ENCODE measurements around the gene CDC7. TPM values are rescaled to one million over a fixed set of nuclear protein-coding genes. Genes with fewer than 3 reads are reported as not detected.

CDC7 gene
- polyA plus RNA-seq, 1 donor (not counting 4 experiments of a cell fraction or from before 2014, with no cell fraction given) = 8.1 TPM

GRCh38 chr1:91540910-91541309, 40.3 kb downstream of the CDC7 start:
- Histone ChIP-seq H3K4me3 (ENCODE audit: control insufficient read depth in 2 of 3, extremely low read depth in 1 of 3, insufficient read depth in 2 of 3, low read depth in 1 of 3, low read length in 3 of 3) (no peak overlapping the region), H3K27ac (ENCODE audit: control insufficient read depth, insufficient read depth, low read length) (no peak overlapping the region), H3K4me2 (ENCODE audit: control insufficient read depth, extremely low read depth, insufficient read depth, low read depth, low read length) (no peak overlapping the region), H3K9me3 (ENCODE audit: control insufficient read depth, low read depth, low read length) (no peaks in the 10 kb centered on the region), H3K79me2 (ENCODE audit: control insufficient read depth, insufficient read depth, low read length) (no peaks in the 10 kb centered on the region), H2AFZ (ENCODE audit: control insufficient read depth, low read length) (no peak overlapping the region), H3K36me3 (ENCODE audit: control insufficient read depth in 2 of 2, extremely low read depth in 1 of 2, insufficient read depth in 2 of 2, low read length in 2 of 2) (no peaks in the 10 kb centered on the region), H3K9me1 (ENCODE audit: control insufficient read depth, extremely low read depth, insufficient read depth, low read length) (no peaks in the 10 kb centered on the region), H3K9ac (ENCODE audit: control insufficient read depth, extremely low read depth, insufficient read depth, low read length) (no peak overlapping the region), H3K4me1 (ENCODE audit: control insufficient read depth, extremely low read depth, insufficient read depth, low read length) (no peaks in the 10 kb centered on the region), H3K27me3 (ENCODE audit: control insufficient read depth, extremely low read depth, insufficient read depth, low read length) (no peaks in the 10 kb centered on the region), H4K20me1 (ENCODE audit: control insufficient read depth, extremely low read depth, insufficient read depth, low read length) (no peaks in the 10 kb centered on the region)
- dilution Hi-C loops (cut with MboI; ENCODE audit: extremely low pct_ligation_motif_present, low sequenced_read_pairs) = no loop called here
- no peak for FAIRE-seq
- DNase-seq (ENCODE audit: low read depth, low spot score) = no peak
- TF ChIP-seq CTCF (optimal IDR thresholded peaks at IDR 0.05 in 1 of 3, IDR thresholded peaks at IDR 0.05 in 1 of 3, conservative IDR thresholded peaks at IDR 0.05 in 1 of 3; ENCODE audit: extremely low read depth in 1 of 3, insufficient read depth in 2 of 3, low read length in 3 of 3) (no peak), EZH2 (IDR thresholded peaks at IDR 0.05; ENCODE audit: low read length) (no peak)

GRCh38 chr1:91541918-91542533, 41.4 kb downstream of the CDC7 start:
- dilution Hi-C loops (cut with MboI; ENCODE audit: extremely low pct_ligation_motif_present, low sequenced_read_pairs) = no loop called here
- TF ChIP-seq CTCF (optimal IDR thresholded peaks at IDR 0.05 in 1 of 3, IDR thresholded peaks at IDR 0.05 in 1 of 3, conservative IDR thresholded peaks at IDR 0.05 in 1 of 3; ENCODE audit: extremely low read depth in 1 of 3, insufficient read depth in 2 of 3, low read length in 3 of 3) (no peak), EZH2 (IDR thresholded peaks at IDR 0.05; ENCODE audit: low read length) (no peak)

More at GRCh38 chr1:91541918-91542533, 41.4 kb downstream of the CDC7 start:
- Histone ChIP-seq H3K36me3 (ENCODE audit: control insufficient read depth in 2 of 2, extremely low read depth in 1 of 2, insufficient read depth in 2 of 2, low read length in 2 of 2) (no peaks in the 10 kb centered on the region), H3K27me3 (ENCODE audit: control insufficient read depth, extremely low read depth, insufficient read depth, low read length) (no peaks in the 10 kb centered on the region), H3K4me2 (ENCODE audit: control insufficient read depth, extremely low read depth, insufficient read depth, low read depth, low read length) (no peak overlapping the region), H3K9me3 (ENCODE audit: control insufficient read depth, low read depth, low read length) (no peaks in the 10 kb centered on the region), H3K4me1 (ENCODE audit: control insufficient read depth, extremely low read depth, insufficient read depth, low read length) (no peaks in the 10 kb centered on the region), H3K9ac (ENCODE audit: control insufficient read depth, extremely low read depth, insufficient read depth, low read length) (no peak overlapping the region), H3K27ac (ENCODE audit: control insufficient read depth, insufficient read depth, low read length) (no peak overlapping the region), H3K79me2 (ENCODE audit: control insufficient read depth, insufficient read depth, low read length) (no peaks in the 10 kb centered on the region), H3K4me3 (ENCODE audit: control insufficient read depth in 2 of 3, extremely low read depth in 1 of 3, insufficient read depth in 2 of 3, low read depth in 1 of 3, low read length in 3 of 3) (no peak overlapping the region), H4K20me1 (ENCODE audit: control insufficient read depth, extremely low read depth, insufficient read depth, low read length) (no peaks in the 10 kb centered on the region), H2AFZ (ENCODE audit: control insufficient read depth, low read length) (no peak overlapping the region), H3K9me1 (ENCODE audit: control insufficient read depth, extremely low read depth, insufficient read depth, low read length) (no peaks in the 10 kb centered on the region)
- FAIRE-seq (no peak), DNase-seq (ENCODE audit: low read depth, low spot score) (no peak)
